Measurements from ENCODE around the gene SMIM1. TPM values are rescaled to one million over a fixed set of nuclear protein-coding genes. Genes with fewer than 3 reads are reported as not detected.
A peak's percentile ranks its signal among the peaks of the same experiment; 100 is the strongest.
"Not testable (repeated sequence)": the region's sequence is repeated elsewhere in the genome, so short reads cannot be mapped to it uniquely, and the experiment has no call there.

Gene SMIM1, protein sequence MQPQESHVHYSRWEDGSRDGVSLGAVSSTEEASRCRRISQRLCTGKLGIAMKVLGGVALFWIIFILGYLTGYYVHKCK
- not detected for polyA plus RNA-seq (2012; ENCODE audit: insufficient read depth, insufficient read length)

DNA sequence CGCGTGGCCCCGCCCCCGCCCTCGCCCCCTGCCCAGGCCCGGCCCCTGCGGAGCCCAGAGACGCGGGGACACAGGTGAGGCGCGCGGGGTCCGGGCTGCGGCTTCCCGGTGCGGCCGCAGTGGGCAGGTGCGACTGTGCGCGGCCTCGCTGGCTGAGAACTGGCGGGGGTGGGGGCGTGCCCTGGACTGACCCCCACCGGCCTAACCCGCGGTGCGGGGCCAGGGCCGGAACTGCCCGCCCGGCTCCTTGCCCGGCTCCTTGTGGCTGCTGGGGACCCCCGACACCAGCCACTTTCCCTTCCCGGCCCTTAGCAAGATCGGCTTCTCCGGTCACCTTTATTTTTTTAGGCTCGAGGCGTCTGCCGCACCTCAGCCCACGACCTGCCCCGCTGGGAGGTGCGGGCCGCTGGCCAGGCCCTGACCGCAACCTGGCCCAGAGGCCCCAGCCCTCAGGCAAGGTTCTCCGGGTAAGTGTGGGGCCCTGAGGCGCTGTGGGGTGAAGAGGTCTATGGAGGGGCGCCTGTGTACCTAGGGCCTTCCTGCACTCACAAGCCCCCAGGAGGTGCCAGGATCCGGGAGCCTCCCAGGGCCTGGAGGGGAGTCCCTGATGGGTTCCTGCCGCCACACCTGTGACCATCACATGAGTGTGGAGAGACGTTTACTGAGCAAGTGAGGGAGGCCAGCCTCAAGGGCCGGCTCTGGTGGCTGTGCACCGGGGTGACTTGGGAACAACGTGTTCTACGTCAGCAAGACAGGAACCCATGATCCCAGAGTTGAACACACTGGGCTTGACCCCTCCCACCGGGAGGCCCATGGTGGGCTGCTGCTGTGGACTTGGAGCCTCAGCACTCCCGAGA lies at the start of gene SMIM1:
TSS of gene SMIM1 (plus strand) at position 35 of the 857 bp plus-strand sequence. CDS start 2,625 bp downstream, outside the sequence.
- DNase-seq (ENCODE audit: low read depth, low spot score): no peak
- peak within 1 kb of the TSS; percentile 50 for H3K4me3 ChIP-seq (ENCODE audit: low read length)

DNA sequence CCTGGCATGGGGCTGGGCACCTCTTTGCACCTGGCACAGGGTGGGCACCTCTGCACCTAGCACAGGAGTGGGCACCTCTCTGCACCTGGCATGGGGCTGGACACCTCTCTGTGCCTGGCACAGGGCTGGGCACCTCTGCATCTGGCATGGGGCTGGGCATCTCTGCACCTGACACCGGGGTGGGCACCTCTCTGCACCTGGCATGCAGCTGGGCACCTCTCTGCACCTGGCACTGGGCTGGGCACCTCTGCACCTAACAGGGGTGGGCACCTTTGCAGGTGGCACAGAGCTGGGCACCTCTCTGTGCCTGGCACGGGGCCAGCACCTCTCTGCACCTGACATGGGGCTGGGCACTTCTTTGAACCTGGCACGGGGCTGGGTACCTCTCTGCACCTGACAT lies 49.7 kb upstream of the SMIM1 start:
- no peak overlapping the region for H3K4me3 ChIP-seq (ENCODE audit: low read length)
- no peak for DNase-seq (ENCODE audit: low read depth, low spot score)

DNA sequence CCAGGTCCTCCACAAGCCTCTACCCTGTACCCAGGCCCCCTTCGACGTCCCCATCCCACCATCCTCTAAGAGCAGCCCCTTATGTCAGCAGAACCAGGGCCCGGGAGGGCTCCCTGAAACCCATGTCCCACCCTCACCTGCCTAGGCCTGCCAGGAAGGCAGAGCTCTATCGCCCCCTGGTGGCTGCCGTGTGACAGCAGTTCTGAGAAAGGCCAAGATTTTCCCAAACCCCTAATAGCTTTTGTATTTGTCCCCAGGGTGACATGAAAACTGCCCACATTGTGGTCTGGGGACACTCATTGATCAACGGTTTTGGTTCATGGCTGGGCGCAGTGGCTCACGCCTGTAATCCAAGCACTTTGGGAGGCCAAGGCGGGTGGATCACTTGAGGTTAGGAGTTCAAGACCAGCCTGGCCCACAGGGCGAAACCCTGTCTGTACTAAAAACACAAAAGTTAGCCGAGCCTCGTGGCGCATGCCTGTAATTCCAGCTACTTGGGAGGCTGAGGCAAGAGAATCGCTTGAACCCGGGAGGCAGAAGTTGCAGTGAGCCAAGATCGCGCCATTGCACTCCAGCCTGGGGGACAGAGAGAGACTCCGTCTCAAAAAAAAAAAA lies 48.0 kb upstream of the SMIM1 start:
- H3K4me3 ChIP-seq (ENCODE audit: low read length): not testable (repeated sequence)
- peak; percentile 50 for DNase-seq (ENCODE audit: low read depth, low spot score)

DNA sequence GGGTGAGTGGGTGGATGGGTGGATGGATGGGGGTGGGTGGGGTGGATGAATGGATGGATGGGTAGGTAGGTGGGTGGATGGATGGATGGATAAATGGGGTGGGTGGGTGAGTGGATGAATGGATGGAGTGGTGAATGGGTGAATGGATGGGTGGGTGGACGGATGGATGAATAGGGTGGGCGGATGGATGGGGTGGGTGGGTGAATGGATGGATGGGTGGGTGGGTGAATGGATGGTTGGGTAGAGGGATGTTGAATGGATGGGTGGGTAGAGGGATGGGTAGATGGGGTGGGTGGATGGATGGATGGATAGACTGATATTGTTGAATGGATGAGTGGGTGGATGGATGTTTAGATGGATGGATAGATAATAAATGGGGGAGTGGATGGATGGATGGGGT lies 47.2 kb upstream of the SMIM1 start:
- no peak for DNase-seq (ENCODE audit: low read depth, low spot score)

DNA sequence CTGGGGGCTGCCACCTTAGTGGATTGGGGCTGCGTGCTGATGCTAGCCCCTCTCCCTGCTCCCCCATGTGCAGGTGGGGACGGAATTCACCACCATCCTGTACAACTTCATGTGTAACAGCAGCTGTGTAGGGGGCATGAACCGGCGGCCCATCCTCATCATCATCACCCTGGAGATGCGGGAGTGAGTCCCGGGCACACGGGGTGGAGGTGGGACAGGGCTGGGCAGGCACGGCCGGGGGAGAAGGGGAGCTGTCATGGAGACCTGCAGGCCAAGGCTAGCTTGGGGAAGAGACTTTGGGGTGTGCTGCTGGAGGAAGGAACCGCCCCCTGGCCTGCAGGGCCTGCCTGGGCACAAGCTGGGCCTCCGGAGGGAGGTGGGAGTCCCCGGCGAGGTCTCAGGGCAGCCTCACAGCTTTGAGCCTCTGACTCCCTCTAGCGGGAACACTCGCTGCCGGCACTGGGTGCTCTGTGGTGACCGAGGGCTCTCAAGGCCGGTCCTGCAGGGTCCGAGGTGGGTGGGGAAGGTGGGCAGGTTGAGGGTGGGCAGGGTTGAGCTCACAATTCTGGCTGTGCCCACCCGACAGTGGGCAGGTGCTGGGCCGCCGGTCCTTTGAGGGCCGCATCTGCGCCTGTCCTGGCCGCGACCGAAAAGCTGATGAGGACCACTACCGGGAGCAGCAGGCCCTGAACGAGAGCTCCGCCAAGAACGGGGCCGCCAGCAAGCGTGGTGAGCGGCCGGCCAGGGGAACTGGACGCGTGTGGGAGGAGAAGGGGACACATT lies 45.3 kb upstream of the SMIM1 start:
- no peak overlapping the region for H3K4me3 ChIP-seq (ENCODE audit: low read length)
- no peak for DNase-seq (ENCODE audit: low read depth, low spot score)

More for the DNA sequence above, 47.2 kb upstream of the SMIM1 start:
- no peak overlapping the region for H3K4me3 ChIP-seq (ENCODE audit: low read length)

DNA sequence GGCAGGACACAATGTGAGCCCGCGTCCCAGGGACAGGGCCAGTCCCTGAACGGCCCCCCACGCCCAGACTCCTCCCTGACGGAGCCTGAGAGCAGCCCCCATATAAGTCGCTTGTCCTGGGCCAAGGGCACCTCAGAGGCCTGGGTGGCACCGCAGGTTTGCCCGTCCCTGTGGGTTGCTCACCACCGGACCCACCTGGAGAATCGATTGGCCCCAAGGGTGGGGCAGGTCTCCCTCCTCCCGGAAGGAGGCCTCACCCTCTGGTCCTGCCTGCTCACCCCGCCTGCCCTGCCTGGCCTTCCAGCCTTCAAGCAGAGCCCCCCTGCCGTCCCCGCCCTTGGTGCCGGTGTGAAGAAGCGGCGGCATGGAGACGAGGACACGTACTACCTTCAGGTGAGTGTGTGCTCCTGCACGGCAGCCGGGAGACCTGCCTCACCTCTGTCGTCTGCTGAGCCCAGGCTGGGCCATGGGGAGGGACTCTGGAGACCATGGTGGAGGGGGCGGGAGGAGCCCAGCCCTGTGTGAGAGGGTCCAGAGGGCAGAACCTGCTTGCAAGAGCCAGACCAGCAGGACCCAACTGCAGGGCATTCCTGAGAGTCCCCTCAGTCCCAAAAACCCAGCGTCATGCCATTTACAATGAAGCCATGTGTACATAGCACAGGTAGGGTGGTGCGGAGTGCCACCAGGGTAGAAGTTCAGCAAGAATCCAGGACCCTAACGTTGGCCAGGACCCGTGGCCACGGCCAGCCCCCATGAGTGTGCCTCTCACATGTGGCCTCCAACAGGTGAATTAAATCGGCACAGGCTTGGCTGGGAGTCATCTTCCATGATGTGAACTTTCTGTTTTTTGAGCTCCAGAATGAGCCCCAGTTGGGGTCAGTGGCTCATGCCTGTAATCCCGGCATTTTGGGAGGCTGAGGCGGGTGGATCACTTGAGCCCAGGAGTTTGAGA lies 44.4 kb upstream of the SMIM1 start:
- no peak overlapping the region for H3K4me3 ChIP-seq (ENCODE audit: low read length)

DNA sequence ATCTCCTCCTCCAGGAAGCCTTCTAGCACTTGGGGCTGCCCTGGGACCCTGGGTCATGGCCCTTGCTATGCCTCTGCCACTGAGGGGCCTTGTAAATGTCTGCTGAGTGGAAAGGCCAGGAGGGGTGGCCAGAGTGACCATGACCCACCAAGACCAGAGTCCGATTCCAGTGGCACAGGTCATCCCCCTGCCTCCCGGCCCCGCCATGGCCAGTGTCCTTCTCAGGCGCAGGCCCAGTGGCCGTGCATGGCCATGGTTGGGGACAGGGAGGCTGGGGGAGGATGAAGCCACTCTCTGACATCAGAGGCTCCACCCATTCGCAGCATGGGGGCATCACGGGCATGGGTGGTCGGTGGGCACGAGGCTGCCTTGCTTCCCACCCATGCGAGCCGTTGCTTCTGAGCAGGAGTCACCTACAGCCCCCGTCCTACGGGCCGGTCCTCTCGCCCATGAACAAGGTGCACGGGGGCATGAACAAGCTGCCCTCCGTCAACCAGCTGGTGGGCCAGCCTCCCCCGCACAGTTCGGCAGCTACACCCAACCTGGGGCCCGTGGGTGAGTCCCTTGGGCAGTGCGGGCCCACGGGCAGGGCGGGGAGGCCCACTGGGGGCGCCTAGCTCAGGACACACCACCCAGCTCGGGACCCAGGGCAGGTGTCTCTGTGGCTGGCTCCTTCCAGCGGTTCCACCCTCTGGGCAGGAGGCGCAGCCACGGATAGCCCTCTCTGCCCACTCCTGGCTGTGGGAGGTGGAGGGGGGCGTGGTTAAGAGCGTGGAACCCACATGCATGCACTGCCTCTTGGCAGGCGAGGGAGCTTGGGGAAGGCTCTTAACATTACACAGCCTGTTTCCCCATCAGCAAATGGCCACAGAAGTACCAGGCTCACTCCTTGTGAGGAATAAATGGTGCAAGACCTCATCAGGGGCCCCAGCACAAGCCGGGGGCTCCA lies 42.7 kb upstream of the SMIM1 start:
- no peak overlapping the region for H3K4me3 ChIP-seq (ENCODE audit: low read length)
- DNase-seq (ENCODE audit: low read depth, low spot score): no peak

More for the DNA sequence above, 44.4 kb upstream of the SMIM1 start:
- DNase-seq (ENCODE audit: low read depth, low spot score): no peak

DNA sequence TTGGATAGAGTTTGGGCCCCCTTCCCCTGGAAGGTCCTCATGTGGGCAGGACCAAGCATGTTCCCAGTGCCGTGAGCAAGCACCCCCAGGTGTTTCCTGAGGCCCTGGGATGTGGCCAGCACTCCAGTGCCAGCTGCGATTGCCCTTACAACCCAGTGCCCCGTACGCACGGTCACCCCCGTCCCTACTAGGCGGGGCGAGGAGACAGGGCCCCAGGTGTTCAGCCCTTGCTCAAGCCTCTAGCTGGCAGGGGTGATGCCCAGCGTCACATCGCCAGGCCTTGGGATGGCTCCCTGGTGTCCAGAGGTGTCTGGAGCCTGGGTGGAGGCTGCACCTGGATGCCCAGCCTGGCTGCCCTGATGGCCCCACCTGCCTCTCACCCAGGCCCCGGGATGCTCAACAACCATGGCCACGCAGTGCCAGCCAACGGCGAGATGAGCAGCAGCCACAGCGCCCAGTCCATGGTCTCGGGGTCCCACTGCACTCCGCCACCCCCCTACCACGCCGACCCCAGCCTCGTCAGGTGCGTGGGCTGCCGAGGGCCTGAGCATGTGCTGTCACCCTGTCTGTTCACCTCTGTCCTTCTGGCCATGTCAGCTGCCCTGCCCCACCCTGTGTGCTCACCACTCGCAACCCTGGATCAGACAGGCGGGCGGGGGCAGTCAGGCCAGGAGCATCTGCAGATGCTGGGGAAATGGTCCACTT lies 41.9 kb upstream of the SMIM1 start:
- no peak for DNase-seq (ENCODE audit: low read depth, low spot score)
- H3K4me3 ChIP-seq (ENCODE audit: low read length): no peak overlapping the region

DNA sequence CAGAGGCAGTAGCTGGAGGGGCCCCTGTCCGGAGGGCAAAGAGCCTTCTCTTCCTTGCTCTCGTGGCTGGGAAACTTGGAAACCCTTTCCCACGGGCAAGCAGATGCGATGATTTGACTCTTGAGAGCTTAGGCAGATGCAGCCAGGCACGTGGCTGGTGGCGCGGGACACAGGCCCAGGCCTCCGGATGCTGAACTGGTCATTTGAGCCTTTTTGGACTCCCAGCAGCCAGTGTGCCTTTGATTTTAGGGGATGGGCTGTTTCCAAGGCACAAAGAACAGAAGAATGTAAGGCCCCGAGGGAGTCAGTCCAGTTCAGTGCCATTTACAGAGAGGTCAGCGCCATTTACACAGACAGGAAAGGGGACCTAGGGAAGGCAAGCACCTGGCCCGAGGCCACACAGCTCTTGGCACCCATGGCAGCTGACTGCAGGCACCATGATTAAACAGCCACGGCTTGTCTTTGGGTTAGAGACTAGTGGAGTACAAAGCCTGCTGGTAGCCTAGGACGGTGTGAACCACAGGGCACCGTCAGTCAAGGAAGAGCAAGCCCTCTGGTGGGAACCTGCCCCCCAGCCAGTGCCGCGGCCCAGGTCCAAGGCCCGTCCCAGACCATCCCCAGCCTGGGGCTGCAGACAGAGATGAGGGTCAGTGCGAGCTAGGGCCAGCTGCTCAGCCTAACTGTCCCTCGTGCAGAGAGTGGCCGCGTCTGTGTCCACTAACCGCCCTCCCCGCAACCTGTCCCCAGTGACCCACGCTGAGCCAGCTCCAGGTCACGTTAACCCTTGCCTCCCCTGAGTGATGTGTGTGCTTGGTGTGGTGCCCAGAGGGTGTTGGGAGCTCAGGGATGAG lies 40.7 kb upstream of the SMIM1 start:
- no peak overlapping the region for H3K4me3 ChIP-seq (ENCODE audit: low read length)
- DNase-seq (ENCODE audit: low read depth, low spot score): no peak

DNA sequence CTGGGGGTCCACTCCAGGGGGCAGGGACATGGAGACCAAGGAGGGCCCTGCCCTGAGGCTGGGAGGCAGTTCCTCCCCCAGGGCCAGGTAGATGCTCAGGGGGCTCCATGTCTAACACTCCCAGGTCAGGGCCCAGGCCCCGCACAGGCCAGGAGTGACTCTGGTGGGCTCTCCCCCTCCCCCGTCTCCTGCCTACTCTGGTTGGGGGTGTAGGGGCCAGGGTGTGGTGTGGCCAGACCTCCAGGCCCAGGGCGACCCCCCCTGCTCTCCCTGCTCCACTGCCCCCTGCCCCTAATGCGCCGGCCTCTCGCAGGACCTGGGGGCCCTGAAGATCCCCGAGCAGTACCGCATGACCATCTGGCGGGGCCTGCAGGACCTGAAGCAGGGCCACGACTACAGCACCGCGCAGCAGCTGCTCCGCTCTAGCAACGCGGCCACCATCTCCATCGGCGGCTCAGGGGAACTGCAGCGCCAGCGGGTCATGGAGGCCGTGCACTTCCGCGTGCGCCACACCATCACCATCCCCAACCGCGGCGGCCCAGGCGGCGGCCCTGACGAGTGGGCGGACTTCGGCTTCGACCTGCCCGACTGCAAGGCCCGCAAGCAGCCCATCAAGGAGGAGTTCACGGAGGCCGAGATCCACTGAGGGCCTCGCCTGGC lies 40.0 kb upstream of the SMIM1 start:
- no peak for DNase-seq (ENCODE audit: low read depth, low spot score)
- no peak overlapping the region for H3K4me3 ChIP-seq (ENCODE audit: low read length)

DNA sequence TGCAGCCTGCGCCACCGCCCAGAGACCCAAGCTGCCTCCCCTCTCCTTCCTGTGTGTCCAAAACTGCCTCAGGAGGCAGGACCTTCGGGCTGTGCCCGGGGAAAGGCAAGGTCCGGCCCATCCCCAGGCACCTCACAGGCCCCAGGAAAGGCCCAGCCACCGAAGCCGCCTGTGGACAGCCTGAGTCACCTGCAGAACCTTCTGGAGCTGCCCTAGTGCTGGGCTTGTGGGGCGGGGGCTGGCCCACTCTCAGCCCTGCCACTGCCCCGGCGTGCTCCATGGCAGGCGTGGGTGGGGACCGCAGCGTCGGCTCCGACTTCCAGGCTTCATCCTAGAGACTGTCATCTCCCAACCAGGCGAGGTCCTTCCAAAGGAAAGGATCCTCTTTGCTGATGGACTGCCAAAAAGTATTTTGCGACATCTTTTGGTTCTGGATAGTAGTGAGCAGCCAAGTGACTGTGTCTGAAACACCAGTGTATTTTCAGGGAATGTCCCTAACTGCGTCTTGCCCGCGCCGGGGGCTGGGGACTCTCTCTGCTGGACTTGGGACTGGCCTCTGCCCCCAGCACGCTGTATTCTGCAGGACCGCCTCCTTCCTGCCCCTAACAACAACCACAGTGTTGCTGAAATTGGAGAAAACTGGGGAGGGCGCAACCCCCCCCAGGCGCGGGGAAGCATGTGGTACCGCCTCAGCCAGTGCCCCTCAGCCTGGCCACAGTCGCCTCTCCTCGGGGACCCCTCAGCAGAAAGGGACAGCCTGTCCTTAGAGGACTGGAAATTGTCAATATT lies 39.3 kb upstream of the SMIM1 start:
- DNase-seq (ENCODE audit: low read depth, low spot score): no peak
- no peak overlapping the region for H3K4me3 ChIP-seq (ENCODE audit: low read length)

DNA sequence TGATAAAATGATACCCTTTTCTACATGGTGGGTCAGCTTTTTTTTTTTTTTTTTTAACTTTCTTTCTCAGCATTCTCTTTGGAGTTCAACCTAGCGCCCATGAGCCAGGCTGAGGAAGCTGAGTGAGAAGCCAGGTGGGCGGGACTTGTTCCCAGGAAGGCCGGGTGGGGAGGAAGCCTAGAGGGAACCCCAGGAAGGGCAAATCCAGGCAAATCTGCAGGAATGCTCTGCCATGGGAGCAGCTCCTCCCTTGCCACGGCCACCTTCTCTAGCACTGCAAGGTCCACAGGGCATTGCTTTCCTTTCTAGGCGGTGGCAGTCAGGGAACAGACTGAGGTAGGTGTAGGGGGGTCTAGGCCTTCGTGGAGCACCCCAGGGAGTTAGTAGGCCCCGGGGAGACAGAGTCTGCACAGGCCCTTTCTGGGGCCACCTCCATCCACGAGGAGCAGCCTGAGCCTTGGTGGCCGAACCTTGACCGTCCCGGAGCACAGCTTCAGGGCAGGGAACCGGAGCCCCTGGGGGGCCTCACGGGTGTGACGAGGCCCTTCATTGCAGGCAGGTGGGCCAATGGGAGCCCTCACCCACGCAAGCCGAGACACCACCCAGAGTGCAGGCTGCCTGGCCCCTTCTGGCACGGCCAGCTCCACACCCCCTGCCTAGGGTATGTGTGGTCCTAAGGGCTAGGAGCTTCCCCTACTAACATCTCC lies 38.5 kb upstream of the SMIM1 start:
- DNase-seq (ENCODE audit: low read depth, low spot score): no peak
- H3K4me3 ChIP-seq (ENCODE audit: low read length): no peak overlapping the region

DNA sequence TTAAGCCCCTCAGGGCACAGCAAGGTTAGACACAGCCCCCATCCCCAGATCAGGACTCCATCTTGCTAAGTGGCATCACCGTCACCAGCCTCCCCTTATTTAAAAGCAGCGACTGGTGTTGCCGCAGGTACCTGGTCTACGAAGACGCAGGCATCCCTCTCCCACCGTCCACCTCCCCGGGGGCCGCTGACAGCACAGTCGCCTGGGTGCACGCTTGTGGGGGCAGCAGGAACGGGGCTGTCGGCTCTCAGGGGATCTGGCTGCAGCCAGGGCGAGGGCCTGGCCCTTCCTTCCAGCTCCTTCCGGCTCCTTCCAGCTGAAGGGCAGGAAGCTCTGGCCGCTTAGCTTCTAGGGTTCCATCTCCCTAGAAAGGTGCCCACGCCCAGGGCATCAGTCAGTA lies 37.9 kb upstream of the SMIM1 start:
- DNase-seq (ENCODE audit: low read depth, low spot score): no peak
- H3K4me3 ChIP-seq (ENCODE audit: low read length): no peak overlapping the region

DNA sequence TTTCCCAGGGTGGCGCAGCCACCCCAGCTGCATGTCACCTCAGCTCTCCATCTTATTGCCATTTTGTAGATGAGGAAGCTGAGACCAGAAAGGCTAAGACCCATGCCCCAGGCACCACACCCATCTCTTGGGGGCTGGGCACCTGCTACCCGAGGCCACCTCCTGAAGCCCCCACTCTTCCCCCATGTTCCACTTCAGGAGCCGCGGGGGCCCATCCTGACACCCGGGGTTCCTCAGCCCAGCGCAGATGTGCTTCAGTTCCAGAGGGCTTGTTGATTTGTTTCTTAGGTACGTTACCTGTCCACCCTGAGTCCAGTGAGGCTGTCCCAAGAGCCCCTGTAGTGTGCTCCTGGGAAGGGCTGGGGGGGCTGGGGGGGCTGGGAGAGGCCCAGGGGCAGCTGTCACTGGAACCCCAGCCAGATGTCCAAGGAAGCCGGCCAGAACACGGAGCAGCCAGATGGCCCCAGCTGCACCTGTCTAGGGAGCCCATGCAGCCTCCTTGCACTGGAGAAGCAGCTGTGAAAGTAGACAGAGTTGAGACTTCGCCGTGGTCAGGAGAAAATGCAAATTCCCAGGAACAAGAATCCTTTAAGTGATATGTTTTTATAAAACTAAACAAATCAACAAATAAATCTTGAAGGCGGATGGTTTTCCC lies 37.4 kb upstream of the SMIM1 start:
- no peak overlapping the region for H3K4me3 ChIP-seq (ENCODE audit: low read length)
- DNase-seq (ENCODE audit: low read depth, low spot score): no peak
